H4 (cell line): ENCODE data around the gene ADRA2C. TPM values are rescaled to one million over a fixed set of nuclear protein-coding genes. Genes with fewer than 3 reads are reported as not detected.

ENCODE experiments used
- DNase-seq: peaks from one replicate; pipeline ENCODE4 v3.0.0-alpha.2; 2015; ENCODE audit warnings: low spot score
- total RNA-seq: library from RNA; depleted of rRNA; stranded (reverse); fragments of >200 nt; shearing (Covaris generic); gene quantifications from 2 replicates; pipeline ENCODE4 v1.2.3, GENCODE V29; 2014; rRNA removed

The ADRA2C gene
- total RNA-seq = 1.7 TPM in 2 replicates

- DNase-seq = no peak
Observed at GRCh38 chr4:3766036-3766784, at the start of gene ADRA2C. Gene ADRA2C (plus strand): TSS chr4:3766385. CDS start chr4:3766607, 222 bp downstream.

GRCh38 chr4:3716631-3717235 is 49.5 kb upstream of the ADRA2C start:
- no peak for DNase-seq

GRCh38 chr4:3717241-3717640 is 48.9 kb upstream of the ADRA2C start:
- no peak for DNase-seq

GRCh38 chr4:3718462-3718861 is 47.7 kb upstream of the ADRA2C start:
- no peak for DNase-seq

GRCh38 chr4:3719191-3719590 is 47.0 kb upstream of the ADRA2C start:
- no peak for DNase-seq

GRCh38 chr4:3719836-3720235 is 46.3 kb upstream of the ADRA2C start:
- no peak for DNase-seq

- no peak for DNase-seq
Observed at GRCh38 chr4:3720466-3720865, 45.7 kb upstream of the ADRA2C start.

- DNase-seq = no peak
Observed at GRCh38 chr4:3721186-3721585, 45.0 kb upstream of the ADRA2C start.

GRCh38 chr4:3721627-3722026 is 44.6 kb upstream of the ADRA2C start:
- DNase-seq = no peak

GRCh38 chr4:3722446-3723231 is 43.5 kb upstream of the ADRA2C start:
- DNase-seq = no peak

GRCh38 chr4:3723232-3723642 is 42.9 kb upstream of the ADRA2C start:
- no peak for DNase-seq

- DNase-seq = no peak
Observed at GRCh38 chr4:3724319-3725231, 41.6 kb upstream of the ADRA2C start.

GRCh38 chr4:3725936-3726870 is 40.0 kb upstream of the ADRA2C start:
- DNase-seq = no peak

GRCh38 chr4:3727847-3728469 is 38.2 kb upstream of the ADRA2C start:
- no peak for DNase-seq

GRCh38 chr4:3729188-3729881 is 36.9 kb upstream of the ADRA2C start:
- DNase-seq = no peak

- no peak for DNase-seq
Observed at GRCh38 chr4:3729882-3730226, 36.3 kb upstream of the ADRA2C start.

- DNase-seq = no peak
Observed at GRCh38 chr4:3730422-3731190, 35.6 kb upstream of the ADRA2C start.
